Endodermal cell (in vitro differentiated cells): ENCODE results near the gene MMP28. TPM values are rescaled to one million over a fixed set of nuclear protein-coding genes. Genes with fewer than 3 reads are reported as not detected.
A peak's percentile ranks its signal among the peaks of the same experiment; 100 is the strongest.

Source experiments
- DNase-seq: peaks from one replicate; pipeline ENCODE4 v3.0.0-alpha.2; 2017
- H3K27ac ChIP-seq: 2 replicates; pipeline ENCODE4 v1.5.1; 2013; ENCODE audit warnings: mild to moderate bottlenecking, low read depth, low read length, moderate library complexity
- H3K27me3 ChIP-seq: 2 replicates; pipeline ENCODE4 v1.6.1; 2013; ENCODE audit warnings: mild to moderate bottlenecking, low read length, moderate library complexity; ENCODE audit not compliant: insufficient read depth, control insufficient read depth, poor library complexity, severe bottlenecking
- H3K36me3 ChIP-seq: 2 replicates; pipeline ENCODE4 v1.7.0; 2013; ENCODE audit warnings: mild to moderate bottlenecking, low read length, moderate library complexity; ENCODE audit not compliant: control insufficient read depth, insufficient read depth
- H3K4me1 ChIP-seq: one replicate; pipeline ENCODE4 v1.7.0; 2013; ENCODE audit warnings: low read length; ENCODE audit not compliant: control insufficient read depth, insufficient read depth
- H3K4me3 ChIP-seq: 2 replicates; pipeline ENCODE4 v1.5.1; 2013; ENCODE audit warnings: mild to moderate bottlenecking, low read length, moderate library complexity
- H3K9ac ChIP-seq: 2 replicates; pipeline ENCODE4 v1.6.1; 2013; ENCODE audit warnings: mild to moderate bottlenecking, low read length, moderate library complexity; ENCODE audit not compliant: poor library complexity, severe bottlenecking; ENCODE audit errors: extremely low read depth
- H3K9me3 ChIP-seq: 2 replicates; pipeline ENCODE4 v1.6.1; 2013; ENCODE audit warnings: mild to moderate bottlenecking, low read length, moderate library complexity; ENCODE audit not compliant: control insufficient read depth
- H3K27ac Mint-ChIP-seq: 2 replicates; pipeline ENCODE4 v1.8.0; 2020; ENCODE audit warnings: mixed read lengths
- H3K27me3 Mint-ChIP-seq: 2 replicates; pipeline ENCODE4 v1.8.0; 2021; ENCODE audit warnings: mild to moderate bottlenecking, mixed read lengths; ENCODE audit not compliant: insufficient read depth
- H3K36me3 Mint-ChIP-seq: 2 replicates; pipeline ENCODE4 v1.8.0; 2020; ENCODE audit warnings: low read depth, mixed read lengths
- H3K4me1 Mint-ChIP-seq: 2 replicates; pipeline ENCODE4 v1.8.0; 2020; ENCODE audit warnings: mixed read lengths
- H3K4me3 Mint-ChIP-seq: 2 replicates; pipeline ENCODE4 v1.8.0; 2020; ENCODE audit warnings: mild to moderate bottlenecking, moderate library complexity, mixed read lengths
- H3K9me3 Mint-ChIP-seq: 2 replicates; pipeline ENCODE4 v1.8.0; 2020; ENCODE audit warnings: mild to moderate bottlenecking, mixed read lengths
- WGBS, 2 experiments: methylation state at CpG; one replicate each; pipeline versions ENCODE4 v1.1.5 to v1.1.7; 2013; ENCODE audit warnings: missing lambda C conversion rate in 2 of 2, mixed read lengths in 1 of 2; ENCODE audit not compliant: insufficient coverage in 1 of 2, insufficient read length in 1 of 2; 5-methylcytosine and 5-hydroxymethylcytosine counted together
- total RNA-seq, 2 donors: library from RNA; stranded (reverse); fragmentation: NEBNext Ultra II Directional in 1 of 2; extraction: Animal tissue kit (Norgen Biotek cat#: 25700) in 1 of 2; gene quantifications; 2 replicates in 1 of 2; 3 replicates in 1 of 2; pipeline ENCODE4 v1.2.1, GENCODE V29; 2021
- TF ChIP-seq, protein P1 (sequence below): fragments of 200-600 bp; sonication (generic); conservative IDR thresholded peaks from 2 replicates; pipeline ENCODE4 v1.5.0; 2021; ENCODE audit warnings: antibody characterized with exemption, mild to moderate bottlenecking

The MMP28 gene
- total RNA-seq, 2 donors from 2014 or later: not detected

DNA sequence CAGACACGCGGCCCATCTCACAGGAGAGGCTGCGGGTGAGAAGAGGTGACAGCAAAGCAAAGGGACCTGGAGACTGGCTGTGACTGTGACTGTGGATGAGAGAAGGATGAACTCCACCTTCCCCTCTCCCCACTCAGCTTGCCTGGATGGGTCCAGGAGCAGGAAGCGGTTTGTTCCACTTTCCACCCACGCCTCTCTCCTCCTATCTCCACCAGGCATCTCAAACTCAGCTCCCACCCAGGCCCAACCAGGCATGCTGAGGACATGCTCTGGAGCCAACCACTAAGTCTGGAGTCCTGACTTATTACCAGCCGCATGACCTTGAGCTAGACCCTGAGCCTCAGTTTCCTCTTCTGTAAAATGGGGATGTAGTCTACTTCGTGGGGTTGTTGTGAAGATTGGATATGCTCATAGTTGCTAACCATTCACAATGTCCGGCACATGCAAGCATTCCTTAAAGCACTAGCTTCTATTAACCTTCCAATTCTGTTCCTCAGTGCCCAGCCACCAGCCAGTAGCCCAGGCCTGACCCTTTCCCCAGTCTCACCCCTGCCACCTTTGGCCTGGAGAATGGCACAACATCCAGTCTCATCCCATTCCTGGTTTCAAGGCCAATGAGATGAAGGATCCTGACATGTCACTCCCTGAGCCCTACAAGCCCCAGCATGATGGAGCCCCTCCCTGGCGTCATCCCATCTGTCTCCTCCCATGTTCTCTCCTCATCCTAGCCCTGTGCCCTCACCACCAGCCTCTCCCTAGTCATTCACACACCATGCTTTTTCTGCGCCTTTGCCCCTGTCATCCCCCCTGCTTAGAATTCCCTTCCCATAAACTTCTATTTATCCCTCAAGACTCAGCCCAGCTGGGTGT is 44.7 kb downstream of the MMP28 start:
- Mint-ChIP-seq H3K27ac (no peak overlapping the region), H3K4me1 (peaks cover 4% of the 10 kb centered on the region), H3K36me3 (no peaks in the 10 kb centered on the region), H3K27me3 (peaks cover 36% of the 10 kb centered on the region), H3K9me3 (no peaks in the 10 kb centered on the region), H3K4me3 (peak overlapping the region; percentile 43)
- no peak overlapping the region for H3K27ac ChIP-seq
- H3K36me3 ChIP-seq: no peaks in the 10 kb centered on the region
- TF ChIP-seq, protein P1, sequence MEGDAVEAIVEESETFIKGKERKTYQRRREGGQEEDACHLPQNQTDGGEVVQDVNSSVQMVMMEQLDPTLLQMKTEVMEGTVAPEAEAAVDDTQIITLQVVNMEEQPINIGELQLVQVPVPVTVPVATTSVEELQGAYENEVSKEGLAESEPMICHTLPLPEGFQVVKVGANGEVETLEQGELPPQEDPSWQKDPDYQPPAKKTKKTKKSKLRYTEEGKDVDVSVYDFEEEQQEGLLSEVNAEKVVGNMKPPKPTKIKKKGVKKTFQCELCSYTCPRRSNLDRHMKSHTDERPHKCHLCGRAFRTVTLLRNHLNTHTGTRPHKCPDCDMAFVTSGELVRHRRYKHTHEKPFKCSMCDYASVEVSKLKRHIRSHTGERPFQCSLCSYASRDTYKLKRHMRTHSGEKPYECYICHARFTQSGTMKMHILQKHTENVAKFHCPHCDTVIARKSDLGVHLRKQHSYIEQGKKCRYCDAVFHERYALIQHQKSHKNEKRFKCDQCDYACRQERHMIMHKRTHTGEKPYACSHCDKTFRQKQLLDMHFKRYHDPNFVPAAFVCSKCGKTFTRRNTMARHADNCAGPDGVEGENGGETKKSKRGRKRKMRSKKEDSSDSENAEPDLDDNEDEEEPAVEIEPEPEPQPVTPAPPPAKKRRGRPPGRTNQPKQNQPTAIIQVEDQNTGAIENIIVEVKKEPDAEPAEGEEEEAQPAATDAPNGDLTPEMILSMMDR: no peak
- no peaks in the 10 kb centered on the region for H3K9me3 ChIP-seq
- H3K4me1 ChIP-seq: no peaks in the 10 kb centered on the region
- no peak overlapping the region for H3K9ac ChIP-seq
- DNase-seq: no peak
- 89 to 94% methylated on average over 3 to 9 of the region's 10 CpGs for WGBS, 2 experiments
- H3K4me3 ChIP-seq: no peak overlapping the region
- peaks cover 24% of the 10 kb centered on the region for H3K27me3 ChIP-seq

GRCh38 chr17:35749560-35750412 is 45.7 kb downstream of the MMP28 start:
- DNase-seq: peak; percentile 82
- Histone ChIP-seq H3K9me3 (no peaks in the 10 kb centered on the region), H3K4me3 (no peak overlapping the region), H3K4me1 (no peaks in the 10 kb centered on the region), H3K27ac (no peak overlapping the region), H3K27me3 (peaks cover 24% of the 10 kb centered on the region), H3K9ac (no peak overlapping the region), H3K36me3 (no peaks in the 10 kb centered on the region)
- WGBS, 2 experiments: 39 to 61% methylated on average over 14 to 35 of the region's 35 CpGs
- Mint-ChIP-seq H3K9me3 (no peaks in the 10 kb centered on the region), H3K4me3 (peak overlapping the region; percentile 43), H3K27ac (no peak overlapping the region), H3K27me3 (peaks cover 38% of the 10 kb centered on the region), H3K4me1 (peaks cover 4% of the 10 kb centered on the region), H3K36me3 (no peaks in the 10 kb centered on the region)
- TF ChIP-seq, protein P1: no peak

- no peak overlapping the region for H3K4me3 ChIP-seq
- H3K27ac ChIP-seq: no peak overlapping the region
- no peaks in the 10 kb centered on the region for H3K9me3 ChIP-seq
- no peak overlapping the region for H3K9ac ChIP-seq
- WGBS, 2 experiments: 96 to 100% methylated on average over 2 to 6 of the region's 6 CpGs
- Mint-ChIP-seq H3K36me3 (no peaks in the 10 kb centered on the region), H3K4me1 (peaks cover 4% of the 10 kb centered on the region), H3K27ac (no peak overlapping the region), H3K9me3 (no peaks in the 10 kb centered on the region), H3K4me3 (no peak overlapping the region), H3K27me3 (peaks cover 43% of the 10 kb centered on the region)
- H3K27me3 ChIP-seq: peaks cover 24% of the 10 kb centered on the region
- DNase-seq: no peak
- no peaks in the 10 kb centered on the region for H3K4me1 ChIP-seq
- H3K36me3 ChIP-seq: no peaks in the 10 kb centered on the region
- TF ChIP-seq, protein P1: no peak
These were observed 46.5 kb downstream of the MMP28 start for GRCh38 chr17:35748979-35749378.
